Caco-2 (cell line): ENCODE results near the gene HIKESHI. TPM values are rescaled to one million over a fixed set of nuclear protein-coding genes. Genes with fewer than 3 reads are reported as not detected.

Experiments used
- BruUV-seq: library from RNA; stranded (reverse); fragments of 400-500 nt; replicated peaks from 2 replicates; lab custom pipeline; 2021; lab: Mats Ljungman, UMichigan
- CTCF ChIA-PET: fragments of 300-600 bp; sonication (Branson Sonifier 250); formaldehyde crosslinking; loops from one replicate; lab custom pipeline; 2022; ENCODE audit warnings: antibody characterized with exemption; lab: Charles Lee
- POLR2A ChIA-PET: fragments of 300-600 bp; sonication (Branson Sonifier 250); formaldehyde crosslinking; loops from one replicate; lab custom pipeline; 2022; ENCODE audit warnings: antibody characterized with exemption; lab: Charles Lee
- DNase-seq, 2 experiments: peaks; one replicate each; pipeline versions ENCODE4 v3.0.0 to v3.0.0-alpha.2; 2020 to 2022
- H3K27me3 ChIP-seq: replicated peaks from 2 replicates; pipeline ENCODE4 v1.6.0; 2011; ENCODE audit warnings: low read length; ENCODE audit not compliant: control insufficient read depth, insufficient read depth
- H3K36me3 ChIP-seq: 2 replicates; pipeline ENCODE4 v1.5.1; 2011; ENCODE audit warnings: low read length; ENCODE audit not compliant: control insufficient read depth, insufficient read depth
- H3K4me1 ChIP-seq: fragments of 250-450 bp; sonication (Bioruptor Pico); 2 replicates; pipeline ENCODE4 v1.5.1; 2020; ENCODE audit warnings: mild to moderate bottlenecking
- H3K4me3 ChIP-seq: 2 replicates; pipeline ENCODE4 v1.5.1; 2011; ENCODE audit warnings: low read depth, mild to moderate bottlenecking, control low read depth, low read length
- H3K9me3 ChIP-seq: fragments of 250-450 bp; sonication (Bioruptor Pico); 2 replicates; pipeline ENCODE4 v1.5.1; 2020; ENCODE audit warnings: mild to moderate bottlenecking, moderate library complexity
- H3K27ac Mint-ChIP-seq: one replicate; pipeline ENCODE4 v1.8.0; 2022; ENCODE audit warnings: mixed read lengths; ENCODE audit not compliant: unreplicated experiment
- H3K27me3 Mint-ChIP-seq: one replicate; pipeline ENCODE4 v1.8.0; 2022; ENCODE audit warnings: mixed read lengths; ENCODE audit not compliant: insufficient read depth, unreplicated experiment
- H3K36me3 Mint-ChIP-seq: one replicate; pipeline ENCODE4 v1.8.0; 2022; ENCODE audit warnings: mild to moderate bottlenecking, mixed read lengths; ENCODE audit not compliant: insufficient read depth, unreplicated experiment
- H3K4me1 Mint-ChIP-seq: one replicate; pipeline ENCODE4 v1.8.0; 2022; ENCODE audit warnings: low read depth, mixed read lengths; ENCODE audit not compliant: unreplicated experiment
- H3K4me3 Mint-ChIP-seq: one replicate; pipeline ENCODE4 v1.8.0; 2022; ENCODE audit warnings: mild to moderate bottlenecking, moderate library complexity, mixed read lengths; ENCODE audit not compliant: unreplicated experiment
- H3K9me3 Mint-ChIP-seq: one replicate; pipeline ENCODE4 v1.8.0; 2022; ENCODE audit warnings: mixed read lengths; ENCODE audit not compliant: unreplicated experiment
- intact Hi-C: fragments of 100-400 bp; cut with micrococcal nuclease; formaldehyde crosslinking; loops from one replicate; pipeline ENCODE4 v1.10.0; 2022; ENCODE audit not compliant: unreplicated experiment
- total RNA-seq: library from RNA; stranded (reverse); gene quantifications from 2 replicates; pipeline ENCODE4 v1.2.3, GENCODE V29; 2022
- TF ChIP-seq, protein P1 (sequence below), 2 experiments: fragments of 200-600 bp in 1 of 2; IDR thresholded peaks; 1 replicate in 1 of 2; 2 replicates in 1 of 2; pipeline versions ENCODE4 v1.5.1 to v1.8.0; 2011 to 2022; ENCODE audit warnings: antibody characterized with exemption in 1 of 2, control low read depth in 1 of 2, inconsistent platforms in 1 of 2, low read depth in 1 of 2, low read length in 1 of 2, mild to moderate bottlenecking in 1 of 2, moderate library complexity in 1 of 2; ENCODE audit not compliant: insufficient read depth in 1 of 2, severe bottlenecking in 1 of 2, unreplicated experiment in 1 of 2

Gene HIKESHI
- total RNA-seq, 1 experiment from 2014 or later = 82.0 TPM

GRCh38 chr11:86291466-86292262 is 10.4 kb upstream of the HIKESHI start:
- H3K4me1 ChIP-seq = 0 out of 2 replicates have a peak, but pooled peaks cover 4% of the 10 kb centered on the region
- POLR2A ChIA-PET = interaction anchor here (0.7 kb wide), 1 partner anchor 437 kb away, joined by 3 read pairs; the partner anchor contains the start of gene CCDC83
- Mint-ChIP-seq H3K36me3 (peaks cover 21% of the 10 kb centered on the region), H3K4me3 (no peak overlapping the region), H3K4me1 (no peaks in the 10 kb centered on the region), H3K27me3 (no peaks in the 10 kb centered on the region), H3K27ac (no peak overlapping the region), H3K9me3 (no peaks in the 10 kb centered on the region)
- BruUV-seq = no TSS peak
- CTCF ChIA-PET = interaction anchor here (0.6 to 0.9 kb wide), 4 partner anchors 10 to 437 kb away, joined by 3 to 4 read pairs (median 3); partner anchors contain the start of gene CCDC83
- H3K36me3 ChIP-seq = no peaks in the 10 kb centered on the region
- no peaks in the 10 kb centered on the region for H3K27me3 ChIP-seq
- intact Hi-C loops = loop anchor here (1.0 to 2.0 kb wide), 6 partner anchors 46 to 696 kb away; partner anchors contain the start of gene CCDC83
- DNase-seq = peak; percentile 63 to 82
- H3K9me3 ChIP-seq = no peaks in the 10 kb centered on the region
- TF ChIP-seq, protein P1, sequence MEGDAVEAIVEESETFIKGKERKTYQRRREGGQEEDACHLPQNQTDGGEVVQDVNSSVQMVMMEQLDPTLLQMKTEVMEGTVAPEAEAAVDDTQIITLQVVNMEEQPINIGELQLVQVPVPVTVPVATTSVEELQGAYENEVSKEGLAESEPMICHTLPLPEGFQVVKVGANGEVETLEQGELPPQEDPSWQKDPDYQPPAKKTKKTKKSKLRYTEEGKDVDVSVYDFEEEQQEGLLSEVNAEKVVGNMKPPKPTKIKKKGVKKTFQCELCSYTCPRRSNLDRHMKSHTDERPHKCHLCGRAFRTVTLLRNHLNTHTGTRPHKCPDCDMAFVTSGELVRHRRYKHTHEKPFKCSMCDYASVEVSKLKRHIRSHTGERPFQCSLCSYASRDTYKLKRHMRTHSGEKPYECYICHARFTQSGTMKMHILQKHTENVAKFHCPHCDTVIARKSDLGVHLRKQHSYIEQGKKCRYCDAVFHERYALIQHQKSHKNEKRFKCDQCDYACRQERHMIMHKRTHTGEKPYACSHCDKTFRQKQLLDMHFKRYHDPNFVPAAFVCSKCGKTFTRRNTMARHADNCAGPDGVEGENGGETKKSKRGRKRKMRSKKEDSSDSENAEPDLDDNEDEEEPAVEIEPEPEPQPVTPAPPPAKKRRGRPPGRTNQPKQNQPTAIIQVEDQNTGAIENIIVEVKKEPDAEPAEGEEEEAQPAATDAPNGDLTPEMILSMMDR (IDR thresholded peaks at IDR 0.05; ENCODE audit: insufficient read depth in 1 of 2, low read depth in 1 of 2, low read length in 1 of 2, severe bottlenecking in 1 of 2, unreplicated experiment in 1 of 2) = peak; percentile 92 to 98
- H3K4me3 ChIP-seq = no peak overlapping the region

DNA sequence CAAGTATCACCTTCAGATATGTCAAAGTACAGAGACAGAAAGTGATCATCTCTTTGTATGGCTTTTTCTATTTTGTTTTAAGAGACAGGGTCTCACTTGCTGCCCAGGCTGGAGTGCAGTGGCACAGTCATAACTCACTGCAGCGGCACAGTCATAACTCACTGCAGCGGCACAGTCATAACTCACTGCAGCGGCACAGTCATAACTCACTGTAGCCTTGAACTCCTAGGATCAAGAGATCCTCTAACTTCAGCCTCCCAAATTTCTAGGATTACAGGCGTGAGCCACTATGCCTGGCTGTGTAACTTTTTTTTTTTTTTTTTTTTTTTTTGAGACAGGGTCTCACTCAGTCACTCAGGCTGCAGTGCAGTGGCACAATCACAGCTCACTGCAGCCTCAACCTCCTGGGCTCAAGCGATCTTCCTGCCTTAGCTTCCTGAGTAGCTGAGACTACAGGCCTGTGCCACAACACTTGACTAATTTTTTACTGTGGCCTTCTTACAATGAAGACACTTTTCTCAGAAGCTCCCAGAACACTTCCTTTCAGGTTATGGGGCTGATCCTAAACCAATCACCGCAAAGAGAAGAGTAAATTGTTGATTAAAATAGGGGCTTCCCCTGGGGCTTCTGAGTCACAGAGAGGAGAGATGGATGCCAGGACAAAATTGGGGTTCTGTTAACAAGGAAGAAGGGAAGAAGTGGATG is 9.0 kb upstream of the HIKESHI start:
- no peaks in the 10 kb centered on the region for H3K36me3 ChIP-seq
- BruUV-seq = no TSS peak
- intact Hi-C loops = loop anchor here (1.0 kb wide), 3 partner anchors 352 to 698 kb away; no protein-coding TSS in a partner anchor
- H3K27ac Mint-ChIP-seq = no peak overlapping the region
- ChIA-PET CTCF (no interaction called here), POLR2A (no interaction called here)
- no peaks in the 10 kb centered on the region for H3K9me3 ChIP-seq
- H3K36me3 Mint-ChIP-seq = peaks cover 13% of the 10 kb centered on the region
- 0 out of 2 replicates have a peak, but pooled peaks cover 4% of the 10 kb centered on the region for H3K4me1 ChIP-seq
- no peaks in the 10 kb centered on the region for H3K9me3 Mint-ChIP-seq
- H3K27me3 Mint-ChIP-seq = no peaks in the 10 kb centered on the region
- H3K27me3 ChIP-seq = no peaks in the 10 kb centered on the region
- TF ChIP-seq, protein P1 (IDR thresholded peaks at IDR 0.05; ENCODE audit: insufficient read depth in 1 of 2, low read depth in 1 of 2, low read length in 1 of 2, severe bottlenecking in 1 of 2, unreplicated experiment in 1 of 2) = no peak
- no peaks in the 10 kb centered on the region for H3K4me1 Mint-ChIP-seq
- no peak overlapping the region for H3K4me3 ChIP-seq
- no peak for DNase-seq
- no peak overlapping the region for H3K4me3 Mint-ChIP-seq

GRCh38 chr11:86294026-86294425 is 8.0 kb upstream of the HIKESHI start:
- Histone ChIP-seq H3K4me1 (0 out of 2 replicates have a peak, but pooled peaks cover 4% of the 10 kb centered on the region), H3K4me3 (no peak overlapping the region), H3K9me3 (no peaks in the 10 kb centered on the region), H3K27me3 (no peaks in the 10 kb centered on the region), H3K36me3 (no peaks in the 10 kb centered on the region)
- no peak overlapping the region for H3K4me3 Mint-ChIP-seq
- DNase-seq = no peak
- peaks cover 5% of the 10 kb centered on the region for H3K36me3 Mint-ChIP-seq
- intact Hi-C loops = no loop called here
- H3K27me3 Mint-ChIP-seq = no peaks in the 10 kb centered on the region
- H3K4me1 Mint-ChIP-seq = no peaks in the 10 kb centered on the region
- no peak overlapping the region for H3K27ac Mint-ChIP-seq
- H3K9me3 Mint-ChIP-seq = no peaks in the 10 kb centered on the region
- TF ChIP-seq, protein P1 (IDR thresholded peaks at IDR 0.05; ENCODE audit: insufficient read depth in 1 of 2, low read depth in 1 of 2, low read length in 1 of 2, severe bottlenecking in 1 of 2, unreplicated experiment in 1 of 2) = no peak
- ChIA-PET CTCF (interaction anchor here (1.1 kb wide), 1 partner anchor 246 kb away, joined by 3 read pairs; no protein-coding TSS in a partner anchor), POLR2A (interaction anchor here (0.6 kb wide), 1 partner anchor 10 kb away, joined by 3 read pairs; no protein-coding TSS in a partner anchor)
- no TSS peak for BruUV-seq
